NCI-H1092 (cell line): Measurements from ENCODE around the gene NPRL2.
A peak's percentile ranks its signal among the peaks of the same experiment; 100 is the strongest.

Experiments used
- DNase-seq: peaks from one replicate; lab custom pipeline; 2025; lab: John Stamatoyannopoulos, UW

Gene NPRL2

DNA sequence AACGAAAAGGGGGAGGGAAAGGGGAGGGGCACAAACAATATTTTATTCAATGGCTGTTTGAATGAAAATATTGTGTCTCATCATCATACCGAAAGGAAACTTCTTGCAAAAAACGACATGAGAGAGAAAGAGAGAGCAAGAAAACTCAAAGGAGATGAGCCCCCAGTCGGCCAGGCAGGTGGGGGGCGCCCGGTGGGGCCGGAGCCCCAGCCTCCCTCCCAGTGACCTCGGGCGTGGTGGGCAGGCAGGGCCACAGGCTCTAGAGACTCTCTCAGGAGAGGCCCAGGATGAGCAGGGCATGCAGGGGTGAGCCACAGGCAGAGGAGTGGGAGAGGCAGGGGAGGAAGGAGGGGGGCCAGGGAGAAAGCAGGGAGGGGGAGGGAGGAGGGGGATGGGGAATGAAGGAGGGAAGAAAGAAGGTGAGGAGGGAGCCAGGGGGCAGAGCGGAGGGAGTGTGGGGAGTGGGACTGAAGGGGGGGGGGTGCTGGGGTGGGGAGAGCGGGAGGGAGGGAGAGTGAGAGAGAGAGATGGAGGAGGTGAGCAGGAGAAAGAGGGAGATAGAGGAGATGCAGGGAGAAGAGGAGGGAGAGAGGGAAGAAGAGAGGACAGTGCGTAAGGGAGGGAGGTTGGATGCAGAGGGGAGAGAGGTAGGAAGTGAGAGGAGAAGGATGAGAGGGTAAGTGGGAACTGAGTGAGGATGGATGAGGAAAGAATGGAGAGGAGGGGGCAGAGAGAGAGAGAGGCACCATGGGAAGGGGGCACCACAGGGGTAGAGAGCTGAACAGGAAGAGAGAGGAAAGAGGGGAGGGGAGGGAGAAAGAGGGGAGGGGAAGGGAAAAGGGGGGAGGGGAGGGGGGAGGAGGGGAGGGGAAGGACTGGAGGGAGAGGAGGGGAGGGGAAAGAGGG lies 22.8 kb upstream of the NPRL2 start:
- no peak for DNase-seq

DNA sequence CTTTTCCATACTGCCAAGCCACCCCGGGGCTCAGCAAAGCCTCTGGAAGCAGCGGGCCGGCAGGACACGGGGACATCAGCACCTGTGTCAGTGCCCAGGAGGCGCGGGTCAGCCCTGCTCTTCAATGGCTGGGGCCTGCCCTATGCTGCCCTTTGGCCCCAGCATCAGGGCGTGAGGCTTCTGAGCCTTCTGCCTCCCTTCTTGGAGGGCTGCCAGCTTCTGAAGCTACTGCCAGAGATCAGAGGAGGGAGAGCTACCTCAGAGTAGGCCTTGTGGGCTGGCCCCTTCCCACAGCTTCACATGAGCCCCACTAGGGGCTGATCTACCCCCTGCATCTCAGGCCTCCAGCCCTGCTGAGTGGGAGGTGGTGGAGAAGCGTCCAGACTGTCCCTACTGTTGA lies 21.8 kb upstream of the NPRL2 start:
- DNase-seq = no peak

DNA sequence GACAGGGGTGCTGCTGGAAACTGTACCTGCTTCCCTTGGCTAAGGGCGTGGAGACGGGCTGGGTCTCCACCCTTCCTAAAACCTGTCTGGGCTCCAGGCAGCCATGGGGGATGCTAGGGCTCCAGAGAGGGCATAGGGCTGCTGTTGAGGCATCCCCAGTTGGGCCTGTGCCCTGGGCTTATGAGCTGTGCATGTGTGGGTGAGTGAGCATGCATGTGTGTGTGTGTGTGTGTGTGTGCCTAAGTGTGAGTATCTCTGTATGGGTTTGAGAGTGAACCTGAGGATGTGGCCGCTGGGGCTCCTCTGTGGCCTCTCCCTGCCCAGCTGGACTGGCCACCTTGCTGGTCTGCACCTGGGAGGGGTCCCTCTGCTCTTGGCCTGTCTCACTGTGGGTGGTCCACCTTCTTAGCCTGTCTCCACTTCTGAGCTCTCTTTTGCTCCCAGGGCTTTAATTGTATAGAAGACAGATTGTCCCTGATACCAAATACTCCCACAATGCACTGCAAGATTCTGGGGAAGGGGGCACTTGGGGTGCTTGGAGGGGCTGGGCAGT lies 20.6 kb upstream of the NPRL2 start:
- DNase-seq = no peak

DNA sequence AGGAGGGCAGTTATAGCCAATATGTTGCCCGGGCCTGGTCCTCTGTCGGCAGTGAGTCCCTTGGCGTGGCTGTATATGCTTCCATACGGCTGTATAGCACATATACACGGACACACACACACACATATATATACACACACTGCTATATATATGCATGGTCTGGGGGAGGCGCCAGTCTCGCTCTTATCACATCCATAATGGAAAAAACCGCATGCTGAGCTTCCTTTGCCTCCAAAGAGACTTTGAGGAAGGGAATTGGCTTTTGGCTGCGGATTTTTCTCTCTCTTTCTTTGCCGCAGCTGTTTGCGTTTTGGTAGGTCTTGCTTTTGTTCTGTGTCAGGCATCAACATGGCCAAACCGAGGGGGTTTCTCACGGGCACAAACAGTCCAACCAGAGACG lies 20.0 kb upstream of the NPRL2 start:
- DNase-seq = no peak

DNA sequence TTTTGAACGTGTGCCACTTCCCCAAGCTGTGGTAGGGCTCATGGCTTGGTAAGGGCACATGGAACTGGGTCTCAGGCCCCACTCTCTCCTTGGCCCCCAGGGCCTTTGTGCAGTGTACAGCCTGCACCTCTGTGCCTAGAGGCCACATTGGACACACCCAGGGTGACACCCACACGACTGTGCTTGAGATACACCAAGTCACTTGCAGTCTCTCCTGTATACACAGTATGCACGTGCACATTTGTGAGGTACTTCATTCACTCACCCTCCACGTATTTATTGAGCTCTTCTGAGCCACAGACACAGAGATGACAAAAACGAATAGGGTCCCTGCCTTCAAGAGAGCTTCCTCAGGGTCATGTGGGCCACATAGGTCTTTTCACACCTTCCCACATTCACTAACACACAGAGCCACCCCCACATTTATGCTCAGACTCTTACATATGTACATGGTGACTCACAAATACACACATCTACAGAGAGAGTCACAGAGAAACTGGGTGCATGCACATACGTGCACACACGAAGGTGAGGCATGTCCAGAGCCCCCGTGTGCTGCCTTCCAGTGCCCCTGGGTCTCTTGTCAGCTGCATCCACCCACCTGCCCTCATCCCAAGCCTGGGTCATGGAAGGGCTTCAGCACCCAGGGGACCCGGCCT lies 18.6 kb upstream of the NPRL2 start:
- DNase-seq = no peak

DNA sequence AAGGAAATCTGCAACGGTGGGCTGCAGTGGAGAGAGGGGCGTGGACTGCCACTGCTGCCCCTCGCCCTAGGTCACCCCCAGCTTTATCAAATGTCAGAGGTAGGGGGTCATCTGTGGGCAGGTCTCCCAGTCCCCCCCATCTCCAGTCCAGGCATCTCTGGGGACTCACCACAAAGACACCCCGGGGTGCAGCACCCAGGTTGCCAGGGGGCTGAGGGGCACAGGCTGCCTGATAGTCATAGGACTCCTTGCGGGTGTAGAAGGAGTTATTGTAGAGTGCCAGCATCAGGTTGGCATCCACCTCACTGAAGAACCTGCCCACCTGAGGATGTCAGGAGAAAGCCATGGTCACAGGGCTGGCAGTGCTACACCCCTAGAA lies 15.3 kb upstream of the NPRL2 start:
- no peak for DNase-seq

DNA sequence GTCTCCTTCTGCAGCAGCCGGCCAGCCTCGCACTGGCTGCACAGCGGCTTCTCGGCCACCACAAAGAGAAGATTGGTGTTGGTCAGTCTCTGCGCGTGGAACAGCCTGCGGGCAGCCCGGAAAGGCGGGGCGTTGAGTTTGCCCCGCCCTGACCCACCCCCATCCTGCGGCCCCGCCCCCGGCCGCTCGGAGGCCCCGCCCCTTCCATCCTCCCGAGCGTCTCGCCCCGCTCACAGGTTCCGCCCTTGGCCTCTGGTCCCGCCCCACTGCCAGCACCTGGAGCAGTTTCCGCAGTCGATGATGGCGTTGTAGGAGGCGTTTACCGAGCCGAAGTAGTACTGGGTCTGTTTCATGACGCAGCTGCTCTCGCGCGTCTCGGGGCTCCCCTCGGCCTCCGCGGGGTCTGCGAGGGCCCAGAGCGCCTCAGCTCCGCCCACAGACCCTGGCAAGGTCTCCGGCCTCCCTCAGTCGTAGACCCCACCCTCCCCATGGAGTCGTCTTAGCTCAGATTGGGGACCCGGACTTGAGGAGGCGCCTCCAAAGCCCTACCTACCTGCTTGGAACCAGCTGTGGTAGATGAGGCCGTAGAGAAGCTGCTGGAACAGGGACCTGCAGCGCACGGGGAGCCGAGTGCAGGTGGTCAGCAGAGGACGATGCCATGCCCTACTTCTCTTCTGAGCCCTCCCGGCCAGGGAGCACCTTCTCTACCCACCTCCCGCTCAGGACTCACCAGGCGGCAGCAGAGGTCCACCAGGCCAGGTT lies 14.7 kb upstream of the NPRL2 start:
- DNase-seq = no peak

DNA sequence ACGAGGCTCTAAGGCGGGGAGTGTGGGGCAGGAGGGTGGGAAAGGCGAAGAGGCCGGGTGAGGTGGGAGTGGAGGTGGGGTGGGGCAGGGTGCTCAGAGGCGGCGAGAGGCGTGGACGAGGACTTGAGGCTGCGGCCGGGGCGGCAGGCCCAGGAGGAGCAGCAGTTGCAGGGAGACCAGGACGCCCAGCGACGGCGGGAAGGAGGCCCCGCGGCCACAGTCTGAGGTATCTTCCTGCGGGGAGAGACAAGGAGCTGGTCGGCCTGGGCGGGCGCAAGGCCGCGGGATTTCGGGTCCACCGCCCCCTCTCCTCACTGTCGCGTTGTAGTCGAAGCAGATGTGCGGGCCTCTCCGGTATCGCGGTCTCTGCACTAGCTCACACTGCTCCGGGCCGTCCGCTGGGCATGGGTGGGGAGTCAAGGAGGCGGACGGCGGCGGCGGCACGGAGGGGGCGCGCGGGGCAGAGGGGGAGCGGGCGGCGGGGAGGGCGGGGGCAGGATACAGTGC lies 14.1 kb upstream of the NPRL2 start:
- no peak for DNase-seq

DNA sequence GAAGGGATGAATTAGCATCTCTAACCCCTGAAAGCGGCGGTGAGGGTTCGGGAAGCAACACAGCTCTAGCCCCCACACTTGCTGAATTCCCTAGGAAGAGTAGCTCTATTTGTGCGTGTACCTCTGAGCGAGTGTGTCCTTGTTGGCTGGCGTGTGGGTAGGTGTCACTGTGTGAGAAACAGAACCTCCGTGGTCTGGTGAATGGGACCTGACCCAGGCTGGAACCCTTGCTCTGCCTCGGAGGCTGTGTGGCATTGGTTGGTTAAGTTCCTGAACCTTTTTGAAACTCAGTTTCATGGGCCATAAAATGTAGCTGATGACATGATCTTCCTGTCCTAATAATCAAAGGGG lies 9.2 kb upstream of the NPRL2 start:
- no peak for DNase-seq

DNA sequence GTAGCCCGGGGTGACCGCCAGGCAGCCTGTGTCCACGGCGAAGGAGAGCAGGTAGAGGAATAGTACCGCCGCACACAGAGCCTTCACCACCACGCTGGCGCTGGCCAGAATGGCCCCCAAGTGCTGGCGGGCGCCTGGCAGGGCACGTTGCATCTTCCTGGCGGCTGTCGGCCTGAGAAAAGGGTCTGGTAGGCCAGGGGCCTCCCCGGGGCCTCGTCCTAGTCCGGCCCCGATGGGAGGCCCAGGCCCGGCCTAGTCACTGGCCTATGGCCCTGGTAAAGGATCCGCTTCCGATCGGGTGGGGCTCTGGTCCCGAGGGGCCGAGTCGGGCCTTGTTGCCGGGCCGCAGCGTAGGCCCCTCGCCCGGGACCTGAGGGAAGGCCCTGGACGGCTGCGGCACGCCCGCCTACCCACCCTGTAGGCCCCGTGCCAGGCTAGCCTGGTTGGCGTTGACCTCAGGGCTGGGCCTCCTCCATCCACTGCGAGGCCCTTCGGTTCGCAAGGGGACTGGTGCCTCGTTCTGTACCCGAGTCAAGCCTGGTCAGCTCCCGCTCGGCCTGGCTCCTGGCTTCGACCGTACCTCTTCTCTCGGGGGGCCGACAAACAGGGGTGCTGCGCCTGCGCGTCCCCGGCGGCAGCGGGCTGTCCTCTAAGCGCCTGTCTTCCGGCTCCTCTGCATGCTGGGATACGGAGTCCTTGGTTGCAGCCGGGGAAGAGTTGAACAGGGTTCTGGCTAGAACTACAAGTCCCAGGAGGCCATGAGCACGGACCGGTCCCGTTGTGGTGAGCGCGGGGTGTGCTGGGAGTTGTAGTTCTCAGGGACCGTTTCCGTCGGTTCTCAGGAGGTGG lies 8.6 kb upstream of the NPRL2 start, which contains the start of gene TMEM115:
TMEM115 (minus strand) TSS at position 611 of the 849 bp plus-strand sequence; CDS start at position 153, 458 bp downstream.
- DNase-seq = peak; percentile 92

DNA sequence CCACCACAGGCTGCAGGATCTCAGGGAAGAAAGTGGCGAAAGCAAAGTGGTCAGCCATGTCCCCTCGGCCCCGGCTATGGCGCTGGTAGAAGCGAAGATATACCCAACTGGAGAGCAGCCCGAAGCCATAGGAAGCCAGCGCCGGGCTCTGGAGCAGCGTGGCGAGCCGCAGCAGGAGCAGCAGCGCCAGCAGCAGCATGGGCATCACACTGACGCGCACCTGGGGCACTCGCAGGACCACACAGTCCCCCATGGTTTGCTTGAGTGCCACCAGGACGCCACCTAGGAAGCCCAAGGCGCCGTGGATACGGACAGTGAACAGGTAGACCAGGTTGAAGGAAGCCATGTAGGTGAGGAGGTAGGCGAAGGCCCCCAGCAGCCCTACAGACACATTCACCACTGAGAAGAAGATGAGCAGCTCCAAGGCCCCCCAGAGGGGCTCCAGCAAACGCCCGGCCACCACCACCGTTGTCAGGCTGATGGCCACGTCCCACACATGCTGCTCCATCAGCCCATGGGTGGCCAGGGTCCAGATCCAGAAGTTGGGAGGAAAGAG lies 7.9 kb upstream of the NPRL2 start:
- no peak for DNase-seq

DNA sequence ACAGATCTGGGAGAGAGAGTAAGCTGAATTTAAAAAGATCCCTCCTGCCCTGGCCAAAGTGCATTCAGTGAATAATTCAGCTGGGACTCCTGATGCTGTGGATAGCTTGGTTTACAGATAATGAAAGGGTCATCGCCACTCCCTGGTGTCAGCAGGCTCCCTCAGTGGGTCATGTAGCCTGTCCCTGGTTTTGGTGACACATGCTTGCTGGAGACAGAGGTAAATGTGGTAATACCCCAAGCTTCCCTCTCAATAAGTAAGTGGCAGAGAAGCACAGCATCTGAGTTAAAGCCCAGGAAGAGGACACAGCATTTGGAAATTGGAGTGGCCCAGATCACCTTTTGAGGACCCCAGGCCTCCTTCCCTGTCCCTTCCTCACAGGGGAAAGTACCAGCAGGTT lies 6.9 kb upstream of the NPRL2 start:
- DNase-seq = no peak

DNA sequence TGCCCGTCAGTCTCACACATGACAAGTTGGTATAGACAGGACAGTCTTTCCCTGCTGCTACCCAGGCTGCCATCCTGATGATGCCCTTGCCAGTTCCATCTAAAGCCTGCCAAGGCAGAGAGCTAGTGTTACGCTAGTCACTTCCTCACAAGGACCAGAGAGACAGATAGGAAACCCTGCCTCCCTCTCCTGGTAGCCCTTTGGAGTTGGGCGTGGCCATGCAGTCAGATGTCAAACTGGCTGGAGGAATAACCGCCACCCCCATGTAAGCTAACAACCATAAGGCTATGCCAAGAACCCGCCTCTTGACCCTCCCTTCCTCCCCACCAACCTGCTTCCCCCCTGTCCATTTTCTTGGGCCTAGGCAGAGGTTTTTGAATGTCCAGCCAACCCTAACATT lies 6.0 kb upstream of the NPRL2 start:
- DNase-seq = no peak

DNA sequence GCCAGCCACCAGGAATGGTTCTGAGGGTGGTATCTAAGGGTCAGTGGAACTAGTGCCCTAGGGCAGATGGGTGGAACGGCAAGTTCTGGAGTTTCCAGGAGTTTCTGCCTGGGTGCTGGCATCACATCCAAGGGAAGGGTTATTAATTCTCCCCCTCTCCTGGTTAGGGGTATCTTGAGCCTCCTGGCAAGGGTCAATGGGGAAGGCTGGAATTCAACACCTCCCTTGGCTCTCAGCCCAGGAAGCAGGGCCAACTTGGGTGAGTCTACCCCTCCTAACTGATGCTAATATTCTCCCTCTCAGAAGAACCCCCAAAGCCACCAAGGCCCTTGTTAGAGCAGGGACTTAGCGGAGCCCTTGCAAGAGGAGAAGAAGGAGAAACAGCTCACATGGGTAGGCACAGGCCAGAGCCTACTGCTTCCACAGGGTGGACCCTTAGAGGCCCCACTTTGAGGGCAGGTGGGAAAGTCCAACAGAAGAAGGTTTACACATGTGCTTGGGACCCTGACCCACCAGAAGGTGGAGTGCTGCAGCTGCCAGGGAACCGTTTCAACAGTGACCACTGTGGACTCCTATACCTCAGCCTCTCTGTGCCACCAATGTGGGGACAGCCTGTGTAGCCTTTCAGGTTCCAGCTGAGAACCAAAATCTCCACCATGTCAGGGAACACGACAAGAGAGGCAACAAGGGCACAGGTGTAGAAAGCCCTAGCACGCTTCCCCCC lies 5.4 kb upstream of the NPRL2 start:
- no peak for DNase-seq

DNA sequence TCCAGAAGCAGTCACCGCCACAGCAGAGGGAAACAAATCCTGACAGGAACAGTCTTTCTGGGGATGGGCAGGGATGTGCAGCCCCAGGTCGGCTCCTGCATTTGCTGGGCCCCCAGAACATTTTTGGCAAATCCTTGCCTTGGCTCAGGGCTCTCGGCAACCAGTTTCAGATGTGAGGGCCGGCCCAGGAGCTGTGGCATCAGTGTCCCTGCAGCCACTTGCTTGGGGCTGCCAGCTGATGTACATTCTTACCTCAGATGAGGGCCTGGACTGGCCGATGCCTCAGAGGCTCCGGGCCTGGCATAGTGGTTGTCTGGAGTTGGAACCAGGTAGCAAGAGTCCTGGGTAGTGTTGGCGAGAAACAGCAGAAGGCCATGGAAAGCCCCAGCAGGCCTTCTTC lies 4.3 kb upstream of the NPRL2 start:
- DNase-seq = no peak

DNA sequence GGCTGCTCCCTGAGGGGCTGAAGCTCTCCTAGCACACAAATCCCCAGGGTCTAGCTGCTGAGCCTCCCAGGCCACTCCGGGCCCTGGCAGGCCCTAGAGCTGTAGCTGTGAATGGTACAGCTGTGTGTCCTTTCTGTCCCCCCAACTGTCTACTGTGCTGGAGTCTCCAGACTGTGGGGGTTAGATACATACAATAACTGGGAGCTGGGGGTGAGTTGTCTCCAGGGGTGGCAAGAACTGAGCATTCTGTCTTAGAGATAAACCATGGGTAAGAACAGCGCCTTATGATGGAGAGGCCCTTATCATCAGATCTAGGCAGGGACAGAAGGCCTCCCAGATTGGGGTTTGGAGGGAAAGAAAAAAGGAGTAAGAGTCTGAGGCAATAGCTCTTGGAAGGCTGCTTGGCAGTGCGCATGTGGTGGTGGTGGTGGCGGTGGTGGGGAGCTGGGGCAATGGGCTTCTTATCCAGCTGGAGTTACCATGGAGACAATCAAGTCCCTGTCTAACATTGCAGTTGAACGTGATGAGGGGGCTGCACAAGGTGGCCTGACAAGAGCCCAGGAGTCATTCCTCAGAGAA lies 3.7 kb upstream of the NPRL2 start:
- DNase-seq = no peak

DNA sequence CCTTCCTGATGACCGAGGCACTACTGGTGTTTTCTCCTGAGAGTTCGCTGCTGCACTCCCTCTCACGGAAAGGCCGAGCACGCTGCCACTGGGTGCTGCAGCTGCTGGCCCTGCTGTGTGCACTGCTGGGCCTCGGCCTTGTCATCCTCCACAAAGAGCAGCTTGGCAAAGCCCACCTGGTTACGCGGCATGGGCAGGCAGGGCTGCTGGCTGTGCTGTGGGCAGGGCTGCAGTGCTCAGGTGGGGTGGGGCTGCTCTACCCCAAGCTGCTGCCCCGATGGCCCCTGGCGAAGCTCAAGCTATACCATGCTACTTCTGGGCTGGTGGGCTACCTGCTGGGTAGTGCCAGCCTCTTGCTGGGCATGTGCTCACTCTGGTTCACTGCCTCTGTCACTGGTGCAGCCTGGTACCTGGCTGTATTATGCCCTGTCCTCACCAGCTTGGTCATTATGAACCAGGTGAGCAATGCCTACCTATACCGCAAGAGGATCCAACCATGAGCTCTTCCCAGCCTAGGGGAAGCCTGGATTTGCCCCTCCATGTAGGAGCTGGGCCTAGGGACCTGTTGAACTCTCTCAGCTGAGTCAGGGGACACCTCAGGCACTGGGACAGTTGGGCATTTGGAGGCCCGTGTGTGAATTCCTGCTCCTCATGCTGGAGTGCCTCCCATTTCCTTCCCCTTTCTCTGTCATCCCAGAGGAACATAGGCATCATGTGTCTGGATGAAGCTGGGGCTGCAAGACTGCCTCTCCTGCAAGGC lies 2.9 kb upstream of the NPRL2 start:
- no peak for DNase-seq

DNA sequence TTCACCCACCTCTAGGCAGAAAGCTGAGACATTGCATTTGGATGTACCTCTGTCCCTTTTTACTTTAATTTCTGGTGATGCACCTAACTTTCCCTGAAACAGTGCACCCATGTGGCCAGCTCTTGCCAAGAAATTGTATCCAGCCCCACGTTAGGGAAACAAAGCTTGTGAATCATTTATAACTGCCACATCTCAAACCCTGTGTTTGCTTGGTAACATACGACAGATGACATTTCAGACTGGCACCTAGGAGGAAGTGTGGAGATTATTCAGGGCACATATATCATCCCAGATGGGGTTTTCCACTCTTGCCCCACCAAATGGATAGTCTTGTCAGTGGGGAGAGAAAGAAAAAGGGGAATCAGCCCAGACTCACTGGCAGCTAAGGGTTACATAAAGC lies 2.2 kb upstream of the NPRL2 start:
- no peak for DNase-seq

DNA sequence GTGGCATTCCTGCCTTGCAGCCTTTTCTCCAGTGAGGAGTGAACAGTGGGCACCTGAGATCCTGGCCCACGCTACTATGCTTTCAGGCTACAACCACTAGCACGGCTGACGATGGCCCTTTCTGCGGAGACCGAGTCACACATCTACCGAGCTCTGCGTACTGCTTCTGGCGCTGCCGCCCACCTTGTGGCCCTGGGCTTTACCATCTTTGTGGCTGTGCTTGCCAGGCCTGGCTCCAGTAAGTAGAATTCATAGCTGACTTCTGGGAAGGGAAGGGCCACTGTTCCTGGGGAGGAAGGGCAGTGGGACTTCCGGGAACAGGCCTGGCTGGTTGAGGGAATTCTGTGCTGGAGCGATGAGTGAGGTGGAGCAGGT lies 735 bp upstream of the NPRL2 start:
- no peak for DNase-seq

DNA sequence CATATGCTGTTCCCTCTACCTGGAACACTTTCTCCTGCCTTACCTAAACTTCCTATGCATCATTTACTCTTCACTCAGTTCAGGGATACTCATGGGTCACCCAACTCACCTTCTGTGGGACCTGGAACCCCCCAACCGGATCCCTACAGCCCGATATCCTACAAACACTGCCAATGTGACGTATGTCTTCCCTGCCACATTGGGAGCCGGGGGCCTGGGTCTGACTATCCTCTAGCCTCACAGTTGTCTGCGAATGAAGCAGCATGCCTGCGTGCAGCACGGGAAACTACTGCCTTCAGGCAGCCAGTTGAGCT lies 405 bp downstream of the NPRL2 start:
- DNase-seq = no peak
